ENCODE results near the gene UPP1. TPM values are rescaled to one million over a fixed set of nuclear protein-coding genes. Genes with fewer than 3 reads are reported as not detected.
"Not testable (repeated sequence)": the region's sequence is repeated elsewhere in the genome, so short reads cannot be mapped to it uniquely, and the experiment has no call there.

Gene UPP1
- 1 to 10 TPM in 10 of 12 donors, not detected in 2; 1.0 to 5.5 (median 1.6) TPM for polyA plus RNA-seq (ENCODE audit: insufficient read length in 12 of 12)
- long read RNA-seq, donor 1, transcript UPP1-212 (3 exons, 2,782 nt), result major isoform, 12 of 13 reads
- long read RNA-seq, donor 1, partial matches to known transcripts, result 0 of 13 reads
- long read RNA-seq, donor 1, other reads (novel, unspliced or antisense), result 0 of 13 reads
- long read RNA-seq, donor 2, partial matches to known transcripts, result 0 of 1 reads
- long read RNA-seq, donor 2, other reads (novel, unspliced or antisense), result 0 of 1 reads
- long read RNA-seq, donor 3, result 0 reads
- long read RNA-seq, donor 4, partial matches to known transcripts, result 0 of 3 reads
- long read RNA-seq, donor 4, other reads (novel, unspliced or antisense), result 0 of 3 reads
- long read RNA-seq, donor 5, partial matches to known transcripts, result 0 of 1 reads
- long read RNA-seq, donor 5, other reads (novel, unspliced or antisense), result 0 of 1 reads
- long read RNA-seq, donor 6, result 0 reads
- long read RNA-seq, donor 7, result 0 reads
- long read RNA-seq, donor 8, partial matches to known transcripts, result 0 of 1 reads
- long read RNA-seq, donor 8, other reads (novel, unspliced or antisense), result 0 of 1 reads
- long read RNA-seq, donor 9, result 0 reads
- long read RNA-seq, donor 10, partial matches to known transcripts, result 0 of 2 reads
- long read RNA-seq, donor 10, other reads (novel, unspliced or antisense), result 0 of 2 reads
- long read RNA-seq, donor 11, partial matches to known transcripts, result 0 of 3 reads
- long read RNA-seq, donor 11, other reads (novel, unspliced or antisense), result 0 of 3 reads

GRCh38 chr7:48089046-48090003 lies at the start of gene UPP1:
TSS of gene UPP1 (plus strand) at chr7:48089265. CDS start at chr7:48094784, 5,519 bp downstream.
- DNase-seq, result peak; percentile 30

GRCh38 chr7:48040944-48041652 lies 48.0 kb upstream of the UPP1 start:
- DNase-seq, result no peak

- no peak for DNase-seq
Measured at GRCh38 chr7:48041653-48041970, 47.5 kb upstream of the UPP1 start.

- DNase-seq, result no peak
Measured at GRCh38 chr7:48042216-48042615, 46.8 kb upstream of the UPP1 start.

GRCh38 chr7:48042636-48043035 lies 46.4 kb upstream of the UPP1 start:
- no peak for DNase-seq

- no peak for DNase-seq
Measured at GRCh38 chr7:48045195-48045765, 43.8 kb upstream of the UPP1 start.

GRCh38 chr7:48046458-48046857 lies 42.6 kb upstream of the UPP1 start:
- no peak for DNase-seq

- DNase-seq, result no peak
Measured at GRCh38 chr7:48048113-48048512, 41.0 kb upstream of the UPP1 start.

GRCh38 chr7:48049850-48050249 lies 39.2 kb upstream of the UPP1 start:
- DNase-seq, result no peak

- no peak for DNase-seq
Measured at GRCh38 chr7:48052748-48053147, 36.3 kb upstream of the UPP1 start.

- no peak for DNase-seq
Measured at GRCh38 chr7:48053736-48054135, 35.3 kb upstream of the UPP1 start.

GRCh38 chr7:48058990-48059389 lies 30.1 kb upstream of the UPP1 start:
- no peak for DNase-seq

GRCh38 chr7:48059706-48060105 lies 29.4 kb upstream of the UPP1 start:
- no peak for DNase-seq

GRCh38 chr7:48063985-48064384 lies 25.1 kb upstream of the UPP1 start:
- DNase-seq, result no peak

- no peak for DNase-seq
Measured at GRCh38 chr7:48067475-48067874, 21.6 kb upstream of the UPP1 start.

- DNase-seq, result no peak
Measured at GRCh38 chr7:48074204-48074654, 14.8 kb upstream of the UPP1 start.

- DNase-seq, result no peak
Measured at GRCh38 chr7:48077423-48077822, 11.6 kb upstream of the UPP1 start.

GRCh38 chr7:48078470-48078869 lies 10.6 kb upstream of the UPP1 start:
- no peak for DNase-seq

- not testable (repeated sequence) for DNase-seq
Measured at GRCh38 chr7:48082378-48082777, 6.7 kb upstream of the UPP1 start.

GRCh38 chr7:48083114-48083830 lies 5.8 kb upstream of the UPP1 start:
- no peak for DNase-seq

All from muscle of arm (tissue), 14 donors.